Suprapubic skin (tissue), 4 donors: ENCODE results near the gene OR52W1. TPM values are rescaled to one million over a fixed set of nuclear protein-coding genes. Genes with fewer than 3 reads are reported as not detected.

Experiments
- DNase-seq, 2 donors: peaks; one replicate each; pipeline ENCODE4 v3.0.0-alpha.2; 2019; ENCODE audit warnings: low spot score in 2 of 2
- H3K27ac ChIP-seq: fragments of 200-600 bp; sonication (generic); one replicate; pipeline ENCODE4 v1.5.1; 2019
- H3K27me3 ChIP-seq: fragments of 200-600 bp; sonication (generic); one replicate; pipeline ENCODE4 v1.5.1; 2019
- H3K36me3 ChIP-seq: fragments of 200-600 bp; sonication (generic); one replicate; pipeline ENCODE4 v1.5.1; 2019
- H3K4me1 ChIP-seq: fragments of 200-600 bp; sonication (generic); one replicate; pipeline ENCODE4 v1.5.1; 2019
- H3K4me3 ChIP-seq: fragments of 200-600 bp; sonication (generic); one replicate; pipeline ENCODE4 v1.5.1; 2019; ENCODE audit warnings: mild to moderate bottlenecking
- H3K9me3 ChIP-seq: fragments of 200-600 bp; sonication (generic); one replicate; pipeline ENCODE4 v1.5.1; 2019
- EP300 ChIP-seq: sonication (generic); formaldehyde crosslinking; IDR thresholded peaks from one replicate; pipeline ENCODE4 v1.6.1; 2017; ENCODE audit warnings: antibody characterized with exemption
- POLR2A ChIP-seq, 2 donors: fragments of 450-650 bp; IDR thresholded peaks; one replicate each; pipeline ENCODE4 v1.6.1; 2017; ENCODE audit warnings: antibody characterized with exemption in 2 of 2, mild to moderate bottlenecking in 2 of 2, moderate library complexity in 2 of 2
- POLR2AphosphoS5 ChIP-seq, 3 donors: sonication (generic); formaldehyde crosslinking; IDR thresholded peaks; one replicate each; pipeline ENCODE4 v1.6.1; 2017; ENCODE audit warnings: antibody characterized with exemption in 3 of 3
- WGBS: methylation state at CpG from one replicate; pipeline ENCODE4 v1.1.5; 2018; 5-methylcytosine and 5-hydroxymethylcytosine counted together
- total RNA-seq, 4 donors: library from RNA; depleted of rRNA; stranded (reverse); fragments of >200 nt; gene quantifications; one replicate each; pipeline ENCODE4 v1.1.0, GENCODE V29; 2016
- TF ChIP-seq, protein P1 (sequence below), 2 donors: fragments of 200-600 bp in 1 of 2; fragments of 450-650 bp in 1 of 2; sonication (generic) in 1 of 2; IDR thresholded peaks; one replicate each; pipeline ENCODE4 v1.5.1; 2016 to 2019; ENCODE audit warnings: antibody characterized with exemption in 2 of 2, mild to moderate bottlenecking in 1 of 2, moderate library complexity in 1 of 2

The OR52W1 gene
- total RNA-seq, 4 donors from 2014 or later: not detected

DNA sequence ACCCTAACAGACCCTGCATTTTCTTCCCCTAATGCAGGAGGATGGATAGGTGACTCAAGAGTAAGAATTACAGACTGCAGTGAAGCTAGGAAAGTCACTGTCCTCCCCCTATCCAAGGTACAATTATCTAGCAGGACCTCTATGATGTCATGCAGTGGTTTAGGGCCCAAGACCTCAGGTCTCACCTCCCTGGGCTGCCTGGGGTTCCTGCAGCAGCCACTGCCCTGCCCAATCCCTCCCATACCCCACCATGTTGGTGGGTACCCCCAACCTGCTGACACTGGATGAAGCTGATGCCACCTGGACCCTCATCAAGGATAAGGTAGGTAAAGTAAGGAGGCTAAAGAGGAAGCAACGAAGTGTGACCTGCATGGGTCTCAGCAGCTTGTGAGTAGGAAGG is 6.3 kb downstream of the OR52W1 start, which contains the start of gene C11orf42:
TSS of gene C11orf42 (plus strand) at position 192 of the 400 bp plus-strand sequence. CDS start at position 251, 59 bp downstream.
- no peak within 1 kb of the TSS for H3K4me3 ChIP-seq
- no peaks in the 10 kb centered on the region for H3K9me3 ChIP-seq
- peaks cover 53% of the 10 kb centered on the region for H3K36me3 ChIP-seq
- DNase-seq: no peak
- no peak for TF ChIP-seq EP300
- TF ChIP-seq, protein P1, sequence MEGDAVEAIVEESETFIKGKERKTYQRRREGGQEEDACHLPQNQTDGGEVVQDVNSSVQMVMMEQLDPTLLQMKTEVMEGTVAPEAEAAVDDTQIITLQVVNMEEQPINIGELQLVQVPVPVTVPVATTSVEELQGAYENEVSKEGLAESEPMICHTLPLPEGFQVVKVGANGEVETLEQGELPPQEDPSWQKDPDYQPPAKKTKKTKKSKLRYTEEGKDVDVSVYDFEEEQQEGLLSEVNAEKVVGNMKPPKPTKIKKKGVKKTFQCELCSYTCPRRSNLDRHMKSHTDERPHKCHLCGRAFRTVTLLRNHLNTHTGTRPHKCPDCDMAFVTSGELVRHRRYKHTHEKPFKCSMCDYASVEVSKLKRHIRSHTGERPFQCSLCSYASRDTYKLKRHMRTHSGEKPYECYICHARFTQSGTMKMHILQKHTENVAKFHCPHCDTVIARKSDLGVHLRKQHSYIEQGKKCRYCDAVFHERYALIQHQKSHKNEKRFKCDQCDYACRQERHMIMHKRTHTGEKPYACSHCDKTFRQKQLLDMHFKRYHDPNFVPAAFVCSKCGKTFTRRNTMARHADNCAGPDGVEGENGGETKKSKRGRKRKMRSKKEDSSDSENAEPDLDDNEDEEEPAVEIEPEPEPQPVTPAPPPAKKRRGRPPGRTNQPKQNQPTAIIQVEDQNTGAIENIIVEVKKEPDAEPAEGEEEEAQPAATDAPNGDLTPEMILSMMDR (IDR thresholded peaks at IDR 0.05): no peak
- H3K4me1 ChIP-seq: peaks cover 4% of the 10 kb centered on the region
- no peaks in the 10 kb centered on the region for H3K27me3 ChIP-seq
- H3K27ac ChIP-seq: no peak within 1 kb of the TSS
- WGBS: 71% methylated on average over 1 of the region's 1 CpG

DNA sequence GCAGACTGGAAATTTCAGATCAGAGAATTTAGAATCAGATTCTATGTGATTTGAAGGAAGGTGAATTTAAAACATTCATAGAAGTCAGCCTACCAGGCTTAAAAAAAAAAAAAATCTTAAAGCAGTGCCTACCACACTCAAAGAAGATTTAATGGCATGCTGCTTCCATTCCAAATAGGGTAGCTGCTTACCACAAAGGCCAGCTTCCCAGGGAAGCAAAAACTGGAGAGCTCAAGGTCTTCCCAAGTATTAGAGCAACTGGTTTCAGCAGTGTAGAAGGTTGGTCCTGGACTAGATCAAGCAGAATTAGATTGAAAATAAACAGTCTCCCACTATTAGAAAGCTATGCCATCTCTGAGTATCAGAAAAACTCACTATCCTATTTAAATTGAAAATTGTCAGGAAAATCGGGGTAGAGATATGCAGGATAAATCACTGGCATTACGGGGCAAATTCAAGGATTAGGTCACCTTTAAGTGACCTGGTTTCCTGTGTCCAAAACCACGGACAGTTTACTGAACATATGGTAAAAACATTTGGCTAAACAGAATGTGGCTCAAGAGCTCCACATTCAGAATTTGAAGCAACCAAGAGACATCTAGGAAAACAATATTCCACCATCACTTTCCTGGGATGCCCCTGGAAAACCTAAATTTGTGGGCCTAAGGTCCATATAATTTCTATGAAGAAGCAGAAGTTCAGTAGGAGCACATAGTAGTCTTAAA is 7.6 kb downstream of the OR52W1 start:
- no peak for DNase-seq
- H3K36me3 ChIP-seq: peaks cover 65% of the 10 kb centered on the region
- no peaks in the 10 kb centered on the region for H3K9me3 ChIP-seq
- H3K4me1 ChIP-seq: peaks cover under 1% of the 10 kb centered on the region
- WGBS: 86% methylated on average over 3 of the region's 3 CpGs
- H3K27me3 ChIP-seq: no peaks in the 10 kb centered on the region
- H3K4me3 ChIP-seq: no peak overlapping the region
- TF ChIP-seq POLR2AphosphoS5 (IDR thresholded peaks at IDR 0.05) (no peak), POLR2A (IDR thresholded peaks at IDR 0.05) (no peak), EP300 (no peak)
- TF ChIP-seq, protein P1 (IDR thresholded peaks at IDR 0.05): no peak
- no peak overlapping the region for H3K27ac ChIP-seq

DNA sequence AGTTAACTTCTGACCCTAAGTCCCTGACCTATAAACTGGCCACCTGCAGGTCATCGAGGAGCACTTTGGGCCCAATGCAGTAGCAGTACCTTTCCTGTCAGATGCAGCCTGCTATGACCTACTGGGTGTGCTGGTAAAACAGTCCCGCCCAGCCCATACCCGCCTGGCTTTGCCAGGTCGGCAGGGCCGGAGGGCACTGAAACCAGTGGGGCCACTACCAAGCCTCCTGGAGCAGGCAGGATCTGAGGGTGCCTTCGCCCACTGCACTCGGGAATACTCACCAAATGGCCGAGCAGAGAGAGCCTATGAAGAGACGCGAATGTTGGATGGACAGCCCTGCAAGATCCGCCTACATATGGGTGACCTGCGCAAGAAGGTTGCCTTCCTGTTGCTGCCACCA is 10.8 kb downstream of the OR52W1 start:
- Histone ChIP-seq H3K27me3 (no peaks in the 10 kb centered on the region), H3K9me3 (no peaks in the 10 kb centered on the region), H3K4me3 (no peak overlapping the region), H3K36me3 (peaks cover 93% of the 10 kb centered on the region), H3K27ac (no peak overlapping the region), H3K4me1 (no peaks in the 10 kb centered on the region)
- DNase-seq: no peak
- WGBS: 97% methylated on average over 12 of the region's 12 CpGs
- TF ChIP-seq POLR2AphosphoS5 (IDR thresholded peaks at IDR 0.05) (no peak), EP300 (no peak), POLR2A (IDR thresholded peaks at IDR 0.05) (no peak)
- TF ChIP-seq, protein P1 (IDR thresholded peaks at IDR 0.05): no peak

- H3K36me3 ChIP-seq: peaks cover 92% of the 10 kb centered on the region
- H3K27me3 ChIP-seq: no peaks in the 10 kb centered on the region
- no peaks in the 10 kb centered on the region for H3K4me1 ChIP-seq
- TF ChIP-seq POLR2A (IDR thresholded peaks at IDR 0.05): no peak
- TF ChIP-seq, protein P1 (IDR thresholded peaks at IDR 0.05): no peak
- TF ChIP-seq POLR2AphosphoS5 (IDR thresholded peaks at IDR 0.05): no peak
- TF ChIP-seq EP300: no peak
- DNase-seq: no peak
- 98% methylated on average over 7 of the region's 9 CpGs for WGBS
- no peaks in the 10 kb centered on the region for H3K9me3 ChIP-seq
- no peak overlapping the region for H3K4me3 ChIP-seq
- H3K27ac ChIP-seq: no peak overlapping the region
These were observed 11.4 kb downstream of the OR52W1 start for GRCh38 chr11:6210274-6210955.

- Histone ChIP-seq H3K4me1 (peaks cover 8% of the 10 kb centered on the region), H3K27me3 (no peaks in the 10 kb centered on the region), H3K9me3 (no peaks in the 10 kb centered on the region), H3K4me3 (no peak overlapping the region), H3K36me3 (peaks cover 86% of the 10 kb centered on the region), H3K27ac (no peak overlapping the region)
- DNase-seq: no peak
- 97% methylated on average over 9 of the region's 10 CpGs for WGBS
- TF ChIP-seq, protein P1 (IDR thresholded peaks at IDR 0.05): no peak
These were observed 15.5 kb downstream of the OR52W1 start for GRCh38 chr11:6214530-6214929.
